Ammon's horn (tissue), 1 donor: Measurements from ENCODE around the gene STING1.
A peak's percentile ranks its signal among the peaks of the same experiment; 100 is the strongest.

Source experiments
- DNase-seq: peaks from one replicate; pipeline ENCODE4 v3.0.0-alpha.2; 2016; ENCODE audit warnings: low spot score

The STING1 gene

GRCh38 chr5:139439013-139439903 is 43.3 kb downstream of the STING1 start, which contains the start of gene DNAJC18:
DNAJC18 (minus strand) TSS chr5:139439525; CDS start chr5:139439445, 80 bp downstream.
- peak; percentile 97 for DNase-seq

GRCh38 chr5:139438707-139439012 is 43.9 kb downstream of the STING1 start:
- DNase-seq, result no peak

GRCh38 chr5:139435676-139436075 is 46.9 kb downstream of the STING1 start:
- no peak for DNase-seq

- DNase-seq, result no peak
Observed at GRCh38 chr5:139431706-139432105, 50.9 kb downstream of the STING1 start.

GRCh38 chr5:139430015-139430414 is 52.5 kb downstream of the STING1 start:
- DNase-seq, result no peak

- DNase-seq, result no peak
Observed at GRCh38 chr5:139426203-139426885, 56.2 kb downstream of the STING1 start.
